ENCODE results near the gene NASP. TPM values are rescaled to one million over a fixed set of nuclear protein-coding genes. Genes with fewer than 3 reads are reported as not detected.

Gene NASP
- total RNA-seq, 4 donors from 2014 or later: 51.4 to 60.6 (median 53.5) TPM

DNA sequence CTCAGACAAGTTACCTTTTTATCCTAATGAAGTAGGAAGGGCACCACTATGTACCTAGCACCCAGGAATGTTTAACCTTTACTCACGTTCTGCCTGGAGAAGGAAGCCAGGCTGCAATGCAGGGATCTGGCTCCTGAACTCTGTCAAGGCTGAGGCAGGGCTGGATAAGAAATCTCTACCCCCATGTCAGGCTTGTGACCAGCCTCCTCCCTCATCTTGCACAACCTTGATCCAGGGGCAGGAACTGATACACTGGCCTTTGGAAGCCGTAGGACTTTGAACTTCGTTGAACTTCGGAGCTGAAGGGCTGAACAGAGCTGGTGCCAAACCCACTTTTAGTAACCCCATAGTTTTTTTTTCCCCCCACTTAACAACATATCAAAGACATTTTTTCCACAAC lies 41.2 kb upstream of the NASP start:
- H3K4me1 ChIP-seq: peaks cover 0 to 17% (median 8%) of the 10 kb centered on the region in 4 donors
- no peak for TF ChIP-seq POLR2AphosphoS5 (IDR thresholded peaks at IDR 0.05)
- TF ChIP-seq POLR2A (IDR thresholded peaks at IDR 0.05; ENCODE audit: low read depth): no peak
- TF ChIP-seq EP300 (IDR thresholded peaks at IDR 0.05): no peak
- TF ChIP-seq, protein P1, sequence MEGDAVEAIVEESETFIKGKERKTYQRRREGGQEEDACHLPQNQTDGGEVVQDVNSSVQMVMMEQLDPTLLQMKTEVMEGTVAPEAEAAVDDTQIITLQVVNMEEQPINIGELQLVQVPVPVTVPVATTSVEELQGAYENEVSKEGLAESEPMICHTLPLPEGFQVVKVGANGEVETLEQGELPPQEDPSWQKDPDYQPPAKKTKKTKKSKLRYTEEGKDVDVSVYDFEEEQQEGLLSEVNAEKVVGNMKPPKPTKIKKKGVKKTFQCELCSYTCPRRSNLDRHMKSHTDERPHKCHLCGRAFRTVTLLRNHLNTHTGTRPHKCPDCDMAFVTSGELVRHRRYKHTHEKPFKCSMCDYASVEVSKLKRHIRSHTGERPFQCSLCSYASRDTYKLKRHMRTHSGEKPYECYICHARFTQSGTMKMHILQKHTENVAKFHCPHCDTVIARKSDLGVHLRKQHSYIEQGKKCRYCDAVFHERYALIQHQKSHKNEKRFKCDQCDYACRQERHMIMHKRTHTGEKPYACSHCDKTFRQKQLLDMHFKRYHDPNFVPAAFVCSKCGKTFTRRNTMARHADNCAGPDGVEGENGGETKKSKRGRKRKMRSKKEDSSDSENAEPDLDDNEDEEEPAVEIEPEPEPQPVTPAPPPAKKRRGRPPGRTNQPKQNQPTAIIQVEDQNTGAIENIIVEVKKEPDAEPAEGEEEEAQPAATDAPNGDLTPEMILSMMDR (IDR thresholded peaks at IDR 0.05): no peak
- no peak for DNase-seq (ENCODE audit: extremely low spot score)
- peaks cover 0 to 6% (median 0%) of the 10 kb centered on the region in 4 donors for H3K27me3 ChIP-seq
- no peaks in the 10 kb centered on the region for H3K9me3 ChIP-seq
- WGBS: 72% methylated on average over 4 of the region's 4 CpGs
- H3K36me3 ChIP-seq: no peaks in the 10 kb centered on the region
- intact Hi-C loops (cut with DNase I): no loop called here
- H3K27ac ChIP-seq (replicated peaks in 1 of 4): no peak overlapping the region
- no peak overlapping the region for H3K4me3 ChIP-seq

DNA sequence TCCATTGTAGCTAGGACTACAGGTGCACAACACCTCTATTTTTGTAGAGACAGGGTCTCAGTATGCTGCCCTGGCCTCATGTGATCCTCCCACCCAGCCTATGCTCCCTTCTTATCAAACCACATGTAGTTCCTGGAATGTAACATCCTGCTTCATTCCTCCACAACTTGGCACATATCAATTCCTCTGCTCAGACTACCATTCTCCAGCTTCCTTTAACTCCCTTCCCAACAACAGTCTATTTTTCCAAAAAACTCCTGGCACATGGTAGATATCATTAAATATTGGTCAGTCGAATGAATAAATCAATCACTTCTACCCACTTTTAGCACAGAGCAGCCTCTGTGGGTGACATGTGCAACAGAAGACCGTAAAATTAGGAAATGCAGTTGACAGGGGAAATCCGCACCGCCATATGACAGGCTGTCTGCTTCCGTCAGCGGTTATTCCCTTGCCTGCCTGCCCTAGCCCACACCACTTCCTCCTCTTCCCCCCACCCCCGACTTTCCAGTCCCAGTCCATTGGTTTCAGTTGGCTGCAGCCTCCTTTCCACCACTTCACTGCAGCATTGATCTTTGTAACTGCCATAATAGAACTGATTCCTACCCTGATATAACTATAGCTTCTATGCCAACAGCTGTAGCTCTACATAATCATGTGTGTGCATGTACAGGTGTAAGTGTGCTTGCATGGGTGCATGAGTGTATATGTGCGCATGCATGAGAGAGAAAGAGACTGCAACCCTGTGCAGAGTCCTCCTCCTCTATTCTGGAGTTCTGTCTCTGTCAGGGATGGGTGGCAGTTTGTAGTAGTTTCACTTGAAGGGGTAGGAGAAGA lies 40.0 kb upstream of the NASP start:
- intact Hi-C loops (cut with DNase I): no loop called here
- Histone ChIP-seq H3K4me3 (no peak overlapping the region), H3K4me1 (peaks cover 0 to 17% (median 8%) of the 10 kb centered on the region in 4 donors), H3K9me3 (no peaks in the 10 kb centered on the region), H3K27me3 (peaks cover 0 to 6% (median 0%) of the 10 kb centered on the region in 4 donors), H3K27ac (replicated peaks in 1 of 4) (peak overlapping the region in 1 of 4 donors; percentile 33), H3K36me3 (no peaks in the 10 kb centered on the region)
- TF ChIP-seq, protein P1 (IDR thresholded peaks at IDR 0.05): no peak
- TF ChIP-seq POLR2A (IDR thresholded peaks at IDR 0.05; ENCODE audit: low read depth) (no peak), EP300 (IDR thresholded peaks at IDR 0.05) (no peak), POLR2AphosphoS5 (IDR thresholded peaks at IDR 0.05) (peak in 1 of 2 donors; percentile 22)
- WGBS: 41% methylated on average over 8 of the region's 8 CpGs
- no peak for DNase-seq (ENCODE audit: extremely low spot score)

DNA sequence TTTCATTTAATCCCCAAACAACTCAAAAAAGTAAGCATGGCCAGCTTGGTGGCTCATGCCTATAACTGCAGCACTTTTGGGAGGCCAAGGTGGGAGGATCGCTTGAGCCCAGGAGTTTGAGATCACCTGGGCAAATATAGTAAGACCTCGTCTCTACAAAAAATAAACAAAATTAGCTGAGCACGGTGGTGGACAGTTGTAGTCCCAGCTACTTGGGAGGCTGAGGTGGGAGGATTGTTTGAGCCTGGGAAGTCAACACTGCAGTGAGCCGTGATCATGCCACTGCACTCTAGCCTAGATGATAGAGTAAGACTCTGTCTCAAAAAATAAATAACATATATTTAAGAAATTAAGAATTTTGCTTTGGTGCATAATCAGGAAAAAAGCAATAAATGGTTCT lies 39.3 kb upstream of the NASP start:
- no peaks in the 10 kb centered on the region for H3K36me3 ChIP-seq
- H3K27me3 ChIP-seq: peaks cover 0 to 6% (median 0%) of the 10 kb centered on the region in 4 donors
- no peak for DNase-seq (ENCODE audit: extremely low spot score)
- H3K4me3 ChIP-seq: no peak overlapping the region
- no peaks in the 10 kb centered on the region for H3K9me3 ChIP-seq
- no peak overlapping the region for H3K27ac ChIP-seq (replicated peaks in 1 of 4)
- TF ChIP-seq EP300 (IDR thresholded peaks at IDR 0.05) (no peak), POLR2AphosphoS5 (IDR thresholded peaks at IDR 0.05) (no peak), POLR2A (IDR thresholded peaks at IDR 0.05; ENCODE audit: low read depth) (no peak)
- TF ChIP-seq, protein P1 (IDR thresholded peaks at IDR 0.05): no peak
- WGBS: 66% methylated on average over 4 of the region's 4 CpGs
- H3K4me1 ChIP-seq: peaks cover 0 to 17% (median 8%) of the 10 kb centered on the region in 4 donors
- intact Hi-C loops (cut with DNase I): no loop called here

DNA sequence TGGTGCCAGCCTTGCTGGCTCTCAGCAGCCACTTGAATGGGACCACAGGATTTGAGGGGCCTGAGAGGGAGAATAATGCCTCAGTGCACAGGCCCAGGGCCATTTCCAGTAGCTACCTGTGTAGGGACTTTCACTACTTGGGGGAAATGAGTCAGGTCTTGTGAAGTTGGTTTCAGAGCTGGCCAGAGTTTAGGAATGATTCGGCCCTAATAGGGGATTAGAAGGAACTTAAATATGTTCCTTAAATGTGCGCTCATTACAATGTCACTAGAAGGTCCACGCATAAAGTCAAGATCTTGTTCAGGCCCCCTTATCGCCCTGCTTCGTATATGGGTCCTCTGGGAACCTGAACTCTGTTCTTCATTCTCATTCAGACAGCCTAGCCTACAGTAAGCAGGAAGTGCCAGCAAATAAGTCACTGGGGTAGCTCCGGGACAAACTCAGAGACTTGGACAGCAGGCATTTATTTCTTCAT lies 38.8 kb upstream of the NASP start:
- H3K27me3 ChIP-seq: peaks cover 0 to 6% (median 0%) of the 10 kb centered on the region in 4 donors
- no peak overlapping the region for H3K4me3 ChIP-seq
- WGBS: 65% methylated on average over 6 of the region's 6 CpGs
- no peak overlapping the region for H3K27ac ChIP-seq (replicated peaks in 1 of 4)
- H3K36me3 ChIP-seq: no peaks in the 10 kb centered on the region
- no peaks in the 10 kb centered on the region for H3K9me3 ChIP-seq
- no peak for DNase-seq (ENCODE audit: extremely low spot score)
- intact Hi-C loops (cut with DNase I): no loop called here
- peaks cover 1 to 20% (median 10%) of the 10 kb centered on the region in 4 donors for H3K4me1 ChIP-seq
- TF ChIP-seq, protein P1 (IDR thresholded peaks at IDR 0.05): no peak
- no peak for TF ChIP-seq EP300 (IDR thresholded peaks at IDR 0.05)
- TF ChIP-seq POLR2A (IDR thresholded peaks at IDR 0.05; ENCODE audit: low read depth): no peak
- no peak for TF ChIP-seq POLR2AphosphoS5 (IDR thresholded peaks at IDR 0.05)

Measured in esophagus muscularis mucosa (tissue), 4 donors.